ENCODE measurements around the gene HMBS.
"Not testable (repeated sequence)": the region's sequence is repeated elsewhere in the genome, so short reads cannot be mapped to it uniquely, and the experiment has no call there.

DNA sequence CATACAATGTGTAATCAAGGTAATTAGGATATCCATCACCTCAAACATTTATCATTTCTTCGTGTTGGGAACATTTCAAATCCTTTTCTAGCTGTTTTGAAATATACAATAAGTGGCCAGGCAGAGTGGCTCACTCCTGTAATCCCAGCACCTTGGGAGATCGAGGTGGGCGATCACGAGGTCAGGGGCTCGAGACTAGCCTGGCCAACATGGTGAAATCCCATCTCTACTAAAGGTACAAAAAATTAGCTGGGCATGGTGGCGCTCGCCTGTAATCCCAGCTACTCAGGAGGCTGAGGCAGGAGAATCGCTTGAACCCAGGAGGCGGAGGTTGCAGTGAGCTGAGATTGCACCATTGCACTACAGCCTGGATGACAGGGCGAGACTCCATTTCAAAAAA, 54.6 kb downstream of the HMBS start:
- TF ChIP-seq SP2 (IDR thresholded peaks at IDR 0.05; ENCODE audit: low read length); RFX5 (IDR thresholded peaks at IDR 0.05; ENCODE audit: borderline replicate concordance, low read depth, low read length); POLR2A (IDR thresholded peaks at IDR 0.05; ENCODE audit: control extremely low read depth in 1 of 2, low read depth in 2 of 2, low read length in 2 of 2); RBBP5 (IDR thresholded peaks at IDR 0.05; ENCODE audit: borderline replicate concordance, low read depth, low read length); EZH2 (IDR thresholded peaks at IDR 0.05; ENCODE audit: low read depth, low read length, severe bottlenecking); FOSL1 (IDR thresholded peaks at IDR 0.05; ENCODE audit: insufficient read depth, low read depth, low read length); RAD21 (IDR thresholded peaks at IDR 0.05 in 1 of 2, conservative IDR thresholded peaks at IDR 0.05 in 1 of 2; ENCODE audit: low read depth in 2 of 2, low read length in 2 of 2); SIN3A (conservative IDR thresholded peaks at IDR 0.05 in 1 of 2, IDR thresholded peaks at IDR 0.05 in 1 of 2; ENCODE audit: low read depth in 1 of 2, low read length in 2 of 2); BACH1 (IDR thresholded peaks at IDR 0.05; ENCODE audit: low read length); RNF2 (IDR thresholded peaks at IDR 0.05; ENCODE audit: borderline replicate concordance, low read depth, low read length, missing control alignments, poor library complexity, severe bottlenecking); YY1 (IDR thresholded peaks at IDR 0.05; ENCODE audit: low read depth, low read length); EP300 (IDR thresholded peaks at IDR 0.05; ENCODE audit: borderline replicate concordance in 1 of 2, low read depth in 2 of 2, low read length in 2 of 2): not testable (repeated sequence)
- TF ChIP-seq, protein P1, sequence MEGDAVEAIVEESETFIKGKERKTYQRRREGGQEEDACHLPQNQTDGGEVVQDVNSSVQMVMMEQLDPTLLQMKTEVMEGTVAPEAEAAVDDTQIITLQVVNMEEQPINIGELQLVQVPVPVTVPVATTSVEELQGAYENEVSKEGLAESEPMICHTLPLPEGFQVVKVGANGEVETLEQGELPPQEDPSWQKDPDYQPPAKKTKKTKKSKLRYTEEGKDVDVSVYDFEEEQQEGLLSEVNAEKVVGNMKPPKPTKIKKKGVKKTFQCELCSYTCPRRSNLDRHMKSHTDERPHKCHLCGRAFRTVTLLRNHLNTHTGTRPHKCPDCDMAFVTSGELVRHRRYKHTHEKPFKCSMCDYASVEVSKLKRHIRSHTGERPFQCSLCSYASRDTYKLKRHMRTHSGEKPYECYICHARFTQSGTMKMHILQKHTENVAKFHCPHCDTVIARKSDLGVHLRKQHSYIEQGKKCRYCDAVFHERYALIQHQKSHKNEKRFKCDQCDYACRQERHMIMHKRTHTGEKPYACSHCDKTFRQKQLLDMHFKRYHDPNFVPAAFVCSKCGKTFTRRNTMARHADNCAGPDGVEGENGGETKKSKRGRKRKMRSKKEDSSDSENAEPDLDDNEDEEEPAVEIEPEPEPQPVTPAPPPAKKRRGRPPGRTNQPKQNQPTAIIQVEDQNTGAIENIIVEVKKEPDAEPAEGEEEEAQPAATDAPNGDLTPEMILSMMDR (IDR thresholded peaks at IDR 0.05; ENCODE audit: control extremely low read depth in 1 of 3, insufficient read depth in 1 of 3, low read depth in 1 of 3, low read length in 3 of 3): not testable (repeated sequence)
